Stomach smooth muscle (tissue), 2 donors: ENCODE results near the gene SERF2.
"Not testable (repeated sequence)": the region's sequence is repeated elsewhere in the genome, so short reads cannot be mapped to it uniquely, and the experiment has no call there.

Source experiments
- H3K27ac ChIP-seq: one replicate; pipeline ENCODE4 v1.7.0; 2013; ENCODE audit warnings: mild to moderate bottlenecking, low read length, inconsistent platforms
- H3K27me3 ChIP-seq, 2 donors: one replicate each; pipeline ENCODE4 v1.7.0; 2013; ENCODE audit warnings: low read length in 2 of 2; ENCODE audit not compliant: insufficient read depth in 2 of 2, control insufficient read depth in 1 of 2
- H3K36me3 ChIP-seq, 2 donors: one replicate each; pipeline ENCODE4 v1.7.0; 2013; ENCODE audit warnings: low read length in 2 of 2; ENCODE audit not compliant: control insufficient read depth in 2 of 2, insufficient read depth in 2 of 2
- H3K4me1 ChIP-seq: one replicate; pipeline ENCODE4 v1.7.0; 2013; ENCODE audit warnings: low read length; ENCODE audit not compliant: control insufficient read depth, insufficient read depth
- H3K4me3 ChIP-seq, 2 donors: one replicate each; pipeline ENCODE4 v1.7.0; 2013; ENCODE audit warnings: low read length in 2 of 2
- H3K9ac ChIP-seq, 2 donors: one replicate each; pipeline ENCODE4 v1.7.0; 2013; ENCODE audit warnings: low read length in 2 of 2, mild to moderate bottlenecking in 1 of 2
- H3K9me3 ChIP-seq, 2 donors: one replicate each; pipeline ENCODE4 v1.7.0; 2013; ENCODE audit warnings: low read length in 2 of 2; ENCODE audit not compliant: control insufficient read depth in 2 of 2
- donor health status: healthy.
- donor health status: Pancreatic carcinoma.

The SERF2 gene

DNA sequence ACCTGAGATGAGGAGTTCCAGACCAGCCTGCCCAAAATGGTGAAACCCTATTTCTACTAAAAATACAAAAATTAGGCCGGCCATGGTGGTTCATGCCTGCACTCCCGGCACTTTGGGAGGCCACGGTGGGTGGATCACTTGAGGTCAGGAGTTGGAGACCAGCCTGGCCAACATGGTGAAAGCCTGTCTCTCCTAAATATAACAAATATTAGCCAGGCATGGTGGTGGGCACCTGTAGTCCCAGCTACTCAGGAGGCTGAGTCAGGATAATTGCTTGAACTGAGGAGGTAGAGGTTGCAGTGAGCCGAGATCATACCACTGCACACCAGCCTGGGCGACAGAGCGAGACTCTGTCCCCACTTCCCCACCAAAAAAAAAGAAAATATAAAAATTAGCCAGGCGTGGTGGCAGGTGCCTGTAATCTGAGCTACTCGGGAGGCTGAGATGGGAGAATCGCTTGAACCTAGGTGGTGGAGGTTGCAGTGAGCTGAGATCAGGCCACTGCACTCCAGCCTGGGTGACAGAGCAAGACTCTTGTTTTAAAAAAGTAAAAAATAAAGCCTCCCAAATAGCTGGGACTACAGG is 38.7 kb downstream of the SERF2 start:
- H3K36me3 ChIP-seq, H3K27me3 ChIP-seq, H3K9ac ChIP-seq, H3K27ac ChIP-seq, H3K4me1 ChIP-seq, H3K9me3 ChIP-seq, H3K4me3 ChIP-seq: not testable (repeated sequence)

DNA sequence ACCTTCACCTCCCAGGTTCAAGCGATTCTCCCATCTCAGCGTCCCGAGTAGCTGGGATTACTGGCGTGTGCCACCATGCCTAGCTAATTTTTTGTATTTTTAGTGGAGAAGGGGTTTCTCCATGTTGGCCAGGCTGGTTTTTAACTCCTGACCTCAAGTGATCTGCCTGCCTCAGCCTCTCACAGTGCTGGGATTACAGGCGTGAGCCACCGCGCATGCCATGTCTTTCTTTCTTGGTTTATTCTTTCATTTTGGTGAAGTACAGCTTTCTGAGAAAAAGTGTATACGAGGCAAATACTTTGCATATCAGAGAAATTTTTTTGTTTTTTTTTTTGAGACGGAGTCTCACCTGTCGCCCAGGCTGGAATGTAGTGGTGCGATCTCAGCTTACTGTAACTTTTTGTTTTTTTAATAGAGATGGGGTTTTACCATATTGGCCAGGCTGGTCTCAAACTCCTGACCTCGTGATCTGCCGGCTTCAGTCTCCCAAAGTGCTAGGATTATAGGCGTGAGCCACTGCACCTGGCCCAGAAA is 39.5 kb downstream of the SERF2 start:
- H3K27me3 ChIP-seq, H3K9me3 ChIP-seq, H3K4me1 ChIP-seq, H3K9ac ChIP-seq, H3K27ac ChIP-seq, H3K4me3 ChIP-seq, H3K36me3 ChIP-seq: not testable (repeated sequence)

DNA sequence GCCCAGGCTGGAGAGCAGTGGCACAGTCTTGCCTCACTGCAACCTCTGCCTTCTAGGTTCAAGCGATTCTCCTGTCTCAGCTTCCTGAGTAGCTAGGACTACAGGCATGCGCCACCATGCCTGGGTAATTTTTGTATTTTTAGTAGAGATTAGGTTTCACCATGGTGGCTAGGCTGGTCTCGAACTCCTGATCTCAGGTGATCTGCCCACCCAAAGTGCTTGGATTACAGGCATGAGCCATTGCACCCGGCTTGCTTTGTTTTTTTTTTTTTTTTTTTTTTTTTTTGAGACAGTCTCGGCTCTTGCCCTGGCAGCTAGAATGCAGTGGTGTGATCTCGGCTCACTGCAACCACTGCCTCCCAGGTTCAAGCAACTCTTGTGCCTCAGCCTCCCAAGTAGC is 40.4 kb downstream of the SERF2 start:
- not testable (repeated sequence) for H3K36me3 ChIP-seq, H3K4me1 ChIP-seq, H3K27ac ChIP-seq, H3K9ac ChIP-seq, H3K4me3 ChIP-seq, H3K27me3 ChIP-seq, H3K9me3 ChIP-seq

DNA sequence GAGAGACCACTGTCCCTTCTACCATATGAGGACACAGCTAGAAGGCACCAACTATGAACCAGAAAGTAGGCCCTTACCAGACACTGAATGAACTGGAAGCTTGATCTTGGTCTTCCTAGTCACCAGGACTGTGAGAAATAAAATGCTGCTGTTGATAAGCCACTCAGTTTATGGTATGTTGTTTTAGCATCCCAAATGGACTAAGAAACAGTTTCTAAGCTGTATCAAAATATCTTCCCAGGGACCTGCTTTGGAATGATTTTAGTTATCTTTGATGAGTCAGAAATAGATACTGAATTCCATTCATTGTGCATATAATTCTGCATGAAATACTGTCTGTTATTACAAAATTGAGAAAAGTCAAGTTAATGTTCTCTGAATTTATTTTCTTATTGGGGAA is 53.3 kb downstream of the SERF2 start:
- Histone ChIP-seq H3K4me1 (no peaks in the 10 kb centered on the region), H3K9ac (no peak overlapping the region), H3K4me3 (no peak overlapping the region), H3K27ac (no peak overlapping the region), H3K27me3 (no peaks in the 10 kb centered on the region), H3K9me3 (no peaks in the 10 kb centered on the region), H3K36me3 (peaks cover 0 to 7% of the 10 kb centered on the region in 2 donors)
